ENCODE measurements around the gene CACNG7.

DNA sequence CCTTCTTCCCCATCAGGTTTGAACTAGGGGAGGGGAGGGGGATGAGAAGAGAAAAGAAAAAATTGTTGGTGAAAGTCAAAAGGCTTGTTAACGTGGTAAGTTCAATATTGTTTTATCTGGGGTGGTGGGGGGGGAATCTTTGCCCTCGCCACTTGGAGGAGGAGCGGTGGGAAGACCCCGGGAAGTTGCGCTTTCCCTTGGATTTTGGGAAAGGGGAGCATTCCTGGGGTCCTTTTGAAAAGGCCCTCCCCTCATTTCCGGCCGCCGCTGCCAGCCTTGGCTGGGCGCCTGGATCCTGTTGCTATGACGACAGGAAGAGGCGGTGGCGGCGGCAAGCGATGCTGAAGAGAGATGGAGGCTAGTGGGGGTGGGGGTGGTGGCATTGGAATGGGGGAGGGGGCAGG, 49.1 kb downstream of the CACNG7 start:
- TF ChIP-seq, protein P1, sequence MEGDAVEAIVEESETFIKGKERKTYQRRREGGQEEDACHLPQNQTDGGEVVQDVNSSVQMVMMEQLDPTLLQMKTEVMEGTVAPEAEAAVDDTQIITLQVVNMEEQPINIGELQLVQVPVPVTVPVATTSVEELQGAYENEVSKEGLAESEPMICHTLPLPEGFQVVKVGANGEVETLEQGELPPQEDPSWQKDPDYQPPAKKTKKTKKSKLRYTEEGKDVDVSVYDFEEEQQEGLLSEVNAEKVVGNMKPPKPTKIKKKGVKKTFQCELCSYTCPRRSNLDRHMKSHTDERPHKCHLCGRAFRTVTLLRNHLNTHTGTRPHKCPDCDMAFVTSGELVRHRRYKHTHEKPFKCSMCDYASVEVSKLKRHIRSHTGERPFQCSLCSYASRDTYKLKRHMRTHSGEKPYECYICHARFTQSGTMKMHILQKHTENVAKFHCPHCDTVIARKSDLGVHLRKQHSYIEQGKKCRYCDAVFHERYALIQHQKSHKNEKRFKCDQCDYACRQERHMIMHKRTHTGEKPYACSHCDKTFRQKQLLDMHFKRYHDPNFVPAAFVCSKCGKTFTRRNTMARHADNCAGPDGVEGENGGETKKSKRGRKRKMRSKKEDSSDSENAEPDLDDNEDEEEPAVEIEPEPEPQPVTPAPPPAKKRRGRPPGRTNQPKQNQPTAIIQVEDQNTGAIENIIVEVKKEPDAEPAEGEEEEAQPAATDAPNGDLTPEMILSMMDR (IDR thresholded peaks at IDR 0.05; ENCODE audit: borderline replicate concordance, extremely low read depth, low read length, poor library complexity, severe bottlenecking): no peak
- no peak for TF ChIP-seq EZH2 (IDR thresholded peaks at IDR 0.05; ENCODE audit: borderline replicate concordance, low read depth, low read length, severe bottlenecking)
